GM12878 (cell line): ENCODE measurements around the gene BEST4. TPM values are rescaled to one million over a fixed set of nuclear protein-coding genes. Genes with fewer than 3 reads are reported as not detected.

Experiments used
- EZH2 ChIP-seq: IDR thresholded peaks from 2 replicates; pipeline ENCODE4 v1.6.1; 2012; ENCODE audit warnings: low read depth, mild to moderate bottlenecking, control low read depth, inconsistent platforms, low read length, borderline replicate concordance; ENCODE audit not compliant: control insufficient read depth
- FOXM1 ChIP-seq: IDR thresholded peaks from 2 replicates; pipeline ENCODE4 v1.6.1; 2012; ENCODE audit warnings: low read depth, mild to moderate bottlenecking, inconsistent platforms, low read length, moderate library complexity
- MYC ChIP-seq: IDR thresholded peaks from 2 replicates; pipeline ENCODE4 v1.6.1; 2011; ENCODE audit warnings: mild to moderate bottlenecking, low read length, moderate library complexity, inconsistent platforms; ENCODE audit not compliant: insufficient read depth, insufficient replicate concordance, insufficient read length, severe bottlenecking
- PML ChIP-seq: IDR thresholded peaks from 2 replicates; pipeline ENCODE4 v1.6.1; 2012; ENCODE audit warnings: low read length, inconsistent platforms
- SMAD5 ChIP-seq: IDR thresholded peaks from 2 replicates; pipeline ENCODE4 v1.6.1; 2016; ENCODE audit warnings: antibody characterized with exemption, low read depth
- SUPT20H ChIP-seq: IDR thresholded peaks from 2 replicates; pipeline ENCODE4 v1.6.1; 2011; ENCODE audit warnings: low read depth, mild to moderate bottlenecking, low read length, moderate library complexity, borderline replicate concordance; ENCODE audit not compliant: control insufficient read depth
- ZBED1 ChIP-seq: IDR thresholded peaks from 2 replicates; pipeline ENCODE4 v1.6.1; 2016; ENCODE audit warnings: borderline replicate concordance
- polyA plus RNA-seq, 11 experiments: library from polyadenylated mRNA; depleted of rRNA in 4 of 11; unstranded in 6 of 11; stranded (reverse) in 5 of 11; fragments of >200 nt; fragmentation: Nextera tagmentation in 4 of 11; fragmentation: Illumina TruSeq in 1 of 11; extraction: Ambion mirVana in 4 of 11; extraction: Trizol in 1 of 11; gene quantifications; 1 replicate in 1 of 11; 2 replicates in 10 of 11; pipeline versions ENCODE4 v1.2.1 to v1.2.3, GENCODE V29; 2011 to 2016; ENCODE audit warnings: inconsistent platforms in 2 of 11, missing spikeins in 2 of 11, low read depth in 1 of 11
- total RNA-seq, 4 experiments: library from RNA; depleted of rRNA in 3 of 4; stranded (reverse); fragments of >200 nt in 3 of 4; fragmentation: Illumina TruSeq in 1 of 4; extraction: Trizol in 1 of 4; gene quantifications; 2 replicates each; pipeline versions ENCODE4 v1.2.1 to v1.2.3, GENCODE V29; 2013 to 2021
- TF ChIP-seq, protein P1 (sequence below): IDR thresholded peaks from 2 replicates; pipeline ENCODE4 v1.6.1; 2011; ENCODE audit warnings: mild to moderate bottlenecking, low read depth, low read length, moderate library complexity; ENCODE audit not compliant: insufficient replicate concordance
- TF ChIP-seq, protein P2 (sequence below): fragments of 450-650 bp; IDR thresholded peaks from 2 replicates; pipeline ENCODE4 v1.6.1; 2014; ENCODE audit warnings: mild to moderate bottlenecking
- TF ChIP-seq, protein P3 (sequence below): fragments of 450-650 bp; IDR thresholded peaks from 2 replicates; pipeline ENCODE4 v1.6.1; 2018; ENCODE audit warnings: mild to moderate bottlenecking, low read depth, moderate library complexity; ENCODE audit not compliant: partially characterized antibody
- TF ChIP-seq, protein P4 (sequence below): fragments of 450-650 bp; IDR thresholded peaks from 2 replicates; pipeline ENCODE4 v1.6.1; 2017; ENCODE audit warnings: mild to moderate bottlenecking, moderate library complexity
- TF ChIP-seq, protein P5 (sequence below): fragments of 150-350 bp; IDR thresholded peaks from 2 replicates; pipeline ENCODE4 v1.6.1; 2016; ENCODE audit warnings: low read depth, low read length

The BEST4 gene
- total and polyA plus RNA-seq, 10 of the 15 experiments (the other 5 are each of a cell fraction or from before 2014, with no cell fraction given), result 0.06 to 1.3 (median 0.42) TPM

DNA sequence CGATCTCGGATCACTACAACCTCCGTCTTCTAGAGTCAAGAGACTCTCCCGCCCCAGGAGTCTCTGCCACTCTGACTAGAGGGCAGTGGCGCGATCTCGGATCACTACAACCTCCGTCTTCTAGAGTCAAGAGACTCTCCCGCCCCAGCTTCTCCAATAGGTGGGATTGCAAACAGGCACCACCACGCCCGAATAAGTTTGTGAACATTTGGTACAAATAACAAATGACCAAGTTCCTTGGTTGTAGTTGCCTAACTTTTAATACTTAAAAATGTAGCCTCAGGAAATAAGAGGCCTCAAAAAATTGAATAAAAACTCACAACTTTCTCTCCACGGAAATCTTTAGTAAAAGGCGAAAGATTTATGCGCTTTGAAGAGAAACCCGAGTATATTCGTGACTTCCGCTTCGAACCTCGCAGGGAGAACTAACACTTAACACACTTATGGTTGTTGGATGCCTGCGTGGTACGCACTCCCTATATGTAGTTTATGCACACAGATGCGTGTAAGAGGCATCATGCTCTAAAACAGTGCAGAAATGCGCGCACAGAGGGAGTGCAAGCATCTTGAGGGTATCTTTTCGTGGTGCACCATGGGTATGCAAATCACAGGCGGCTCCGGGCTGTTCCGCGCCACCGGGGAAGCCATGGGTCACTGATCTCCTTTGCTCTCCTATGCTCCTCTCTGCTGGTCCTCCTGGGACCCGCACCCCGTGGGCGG is 31.8 kb upstream of the BEST4 start (continued):
- TF ChIP-seq EZH2 (no peak), PML (peak; percentile 100), SUPT20H (no peak), SMAD5 (peak; percentile 100), FOXM1 (peak; percentile 93), ZBED1 (peak; percentile 100), MYC (no peak)
- TF ChIP-seq, protein P1, sequence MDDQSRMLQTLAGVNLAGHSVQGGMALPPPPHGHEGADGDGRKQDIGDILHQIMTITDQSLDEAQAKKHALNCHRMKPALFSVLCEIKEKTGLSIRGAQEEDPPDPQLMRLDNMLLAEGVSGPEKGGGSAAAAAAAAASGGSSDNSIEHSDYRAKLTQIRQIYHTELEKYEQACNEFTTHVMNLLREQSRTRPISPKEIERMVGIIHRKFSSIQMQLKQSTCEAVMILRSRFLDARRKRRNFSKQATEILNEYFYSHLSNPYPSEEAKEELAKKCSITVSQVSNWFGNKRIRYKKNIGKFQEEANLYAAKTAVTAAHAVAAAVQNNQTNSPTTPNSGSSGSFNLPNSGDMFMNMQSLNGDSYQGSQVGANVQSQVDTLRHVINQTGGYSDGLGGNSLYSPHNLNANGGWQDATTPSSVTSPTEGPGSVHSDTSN, result peak; percentile 43
- TF ChIP-seq, protein P2, sequence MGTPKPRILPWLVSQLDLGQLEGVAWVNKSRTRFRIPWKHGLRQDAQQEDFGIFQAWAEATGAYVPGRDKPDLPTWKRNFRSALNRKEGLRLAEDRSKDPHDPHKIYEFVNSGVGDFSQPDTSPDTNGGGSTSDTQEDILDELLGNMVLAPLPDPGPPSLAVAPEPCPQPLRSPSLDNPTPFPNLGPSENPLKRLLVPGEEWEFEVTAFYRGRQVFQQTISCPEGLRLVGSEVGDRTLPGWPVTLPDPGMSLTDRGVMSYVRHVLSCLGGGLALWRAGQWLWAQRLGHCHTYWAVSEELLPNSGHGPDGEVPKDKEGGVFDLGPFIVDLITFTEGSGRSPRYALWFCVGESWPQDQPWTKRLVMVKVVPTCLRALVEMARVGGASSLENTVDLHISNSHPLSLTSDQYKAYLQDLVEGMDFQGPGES, result no peak
- TF ChIP-seq, protein P3, sequence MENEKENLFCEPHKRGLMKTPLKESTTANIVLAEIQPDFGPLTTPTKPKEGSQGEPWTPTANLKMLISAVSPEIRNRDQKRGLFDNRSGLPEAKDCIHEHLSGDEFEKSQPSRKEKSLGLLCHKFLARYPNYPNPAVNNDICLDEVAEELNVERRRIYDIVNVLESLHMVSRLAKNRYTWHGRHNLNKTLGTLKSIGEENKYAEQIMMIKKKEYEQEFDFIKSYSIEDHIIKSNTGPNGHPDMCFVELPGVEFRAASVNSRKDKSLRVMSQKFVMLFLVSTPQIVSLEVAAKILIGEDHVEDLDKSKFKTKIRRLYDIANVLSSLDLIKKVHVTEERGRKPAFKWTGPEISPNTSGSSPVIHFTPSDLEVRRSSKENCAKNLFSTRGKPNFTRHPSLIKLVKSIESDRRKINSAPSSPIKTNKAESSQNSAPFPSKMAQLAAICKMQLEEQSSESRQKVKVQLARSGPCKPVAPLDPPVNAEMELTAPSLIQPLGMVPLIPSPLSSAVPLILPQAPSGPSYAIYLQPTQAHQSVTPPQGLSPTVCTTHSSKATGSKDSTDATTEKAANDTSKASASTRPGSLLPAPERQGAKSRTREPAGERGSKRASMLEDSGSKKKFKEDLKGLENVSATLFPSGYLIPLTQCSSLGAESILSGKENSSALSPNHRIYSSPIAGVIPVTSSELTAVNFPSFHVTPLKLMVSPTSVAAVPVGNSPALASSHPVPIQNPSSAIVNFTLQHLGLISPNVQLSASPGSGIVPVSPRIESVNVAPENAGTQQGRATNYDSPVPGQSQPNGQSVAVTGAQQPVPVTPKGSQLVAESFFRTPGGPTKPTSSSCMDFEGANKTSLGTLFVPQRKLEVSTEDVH, result no peak
- TF ChIP-seq, protein P4, sequence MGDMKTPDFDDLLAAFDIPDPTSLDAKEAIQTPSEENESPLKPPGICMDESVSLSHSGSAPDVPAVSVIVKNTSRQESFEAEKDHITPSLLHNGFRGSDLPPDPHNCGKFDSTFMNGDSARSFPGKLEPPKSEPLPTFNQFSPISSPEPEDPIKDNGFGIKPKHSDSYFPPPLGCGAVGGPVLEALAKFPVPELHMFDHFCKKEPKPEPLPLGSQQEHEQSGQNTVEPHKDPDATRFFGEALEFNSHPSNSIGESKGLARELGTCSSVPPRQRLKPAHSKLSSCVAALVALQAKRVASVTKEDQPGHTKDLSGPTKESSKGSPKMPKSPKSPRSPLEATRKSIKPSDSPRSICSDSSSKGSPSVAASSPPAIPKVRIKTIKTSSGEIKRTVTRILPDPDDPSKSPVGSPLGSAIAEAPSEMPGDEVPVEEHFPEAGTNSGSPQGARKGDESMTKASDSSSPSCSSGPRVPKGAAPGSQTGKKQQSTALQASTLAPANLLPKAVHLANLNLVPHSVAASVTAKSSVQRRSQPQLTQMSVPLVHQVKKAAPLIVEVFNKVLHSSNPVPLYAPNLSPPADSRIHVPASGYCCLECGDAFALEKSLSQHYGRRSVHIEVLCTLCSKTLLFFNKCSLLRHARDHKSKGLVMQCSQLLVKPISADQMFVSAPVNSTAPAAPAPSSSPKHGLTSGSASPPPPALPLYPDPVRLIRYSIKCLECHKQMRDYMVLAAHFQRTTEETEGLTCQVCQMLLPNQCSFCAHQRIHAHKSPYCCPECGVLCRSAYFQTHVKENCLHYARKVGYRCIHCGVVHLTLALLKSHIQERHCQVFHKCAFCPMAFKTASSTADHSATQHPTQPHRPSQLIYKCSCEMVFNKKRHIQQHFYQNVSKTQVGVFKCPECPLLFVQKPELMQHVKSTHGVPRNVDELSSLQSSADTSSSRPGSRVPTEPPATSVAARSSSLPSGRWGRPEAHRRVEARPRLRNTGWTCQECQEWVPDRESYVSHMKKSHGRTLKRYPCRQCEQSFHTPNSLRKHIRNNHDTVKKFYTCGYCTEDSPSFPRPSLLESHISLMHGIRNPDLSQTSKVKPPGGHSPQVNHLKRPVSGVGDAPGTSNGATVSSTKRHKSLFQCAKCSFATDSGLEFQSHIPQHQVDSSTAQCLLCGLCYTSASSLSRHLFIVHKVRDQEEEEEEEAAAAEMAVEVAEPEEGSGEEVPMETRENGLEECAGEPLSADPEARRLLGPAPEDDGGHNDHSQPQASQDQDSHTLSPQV, result peak; percentile 81
- TF ChIP-seq, protein P5, sequence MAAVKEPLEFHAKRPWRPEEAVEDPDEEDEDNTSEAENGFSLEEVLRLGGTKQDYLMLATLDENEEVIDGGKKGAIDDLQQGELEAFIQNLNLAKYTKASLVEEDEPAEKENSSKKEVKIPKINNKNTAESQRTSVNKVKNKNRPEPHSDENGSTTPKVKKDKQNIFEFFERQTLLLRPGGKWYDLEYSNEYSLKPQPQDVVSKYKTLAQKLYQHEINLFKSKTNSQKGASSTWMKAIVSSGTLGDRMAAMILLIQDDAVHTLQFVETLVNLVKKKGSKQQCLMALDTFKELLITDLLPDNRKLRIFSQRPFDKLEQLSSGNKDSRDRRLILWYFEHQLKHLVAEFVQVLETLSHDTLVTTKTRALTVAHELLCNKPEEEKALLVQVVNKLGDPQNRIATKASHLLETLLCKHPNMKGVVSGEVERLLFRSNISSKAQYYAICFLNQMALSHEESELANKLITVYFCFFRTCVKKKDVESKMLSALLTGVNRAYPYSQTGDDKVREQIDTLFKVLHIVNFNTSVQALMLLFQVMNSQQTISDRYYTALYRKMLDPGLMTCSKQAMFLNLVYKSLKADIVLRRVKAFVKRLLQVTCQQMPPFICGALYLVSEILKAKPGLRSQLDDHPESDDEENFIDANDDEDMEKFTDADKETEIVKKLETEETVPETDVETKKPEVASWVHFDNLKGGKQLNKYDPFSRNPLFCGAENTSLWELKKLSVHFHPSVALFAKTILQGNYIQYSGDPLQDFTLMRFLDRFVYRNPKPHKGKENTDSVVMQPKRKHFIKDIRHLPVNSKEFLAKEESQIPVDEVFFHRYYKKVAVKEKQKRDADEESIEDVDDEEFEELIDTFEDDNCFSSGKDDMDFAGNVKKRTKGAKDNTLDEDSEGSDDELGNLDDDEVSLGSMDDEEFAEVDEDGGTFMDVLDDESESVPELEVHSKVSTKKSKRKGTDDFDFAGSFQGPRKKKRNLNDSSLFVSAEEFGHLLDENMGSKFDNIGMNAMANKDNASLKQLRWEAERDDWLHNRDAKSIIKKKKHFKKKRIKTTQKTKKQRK, result no peak
